Smooth muscle cell (in vitro differentiated cells): ENCODE data around the gene CTSO. TPM values are rescaled to one million over a fixed set of nuclear protein-coding genes. Genes with fewer than 3 reads are reported as not detected.

Source experiments
- DNase-seq: peaks from one replicate; lab custom pipeline; 2025; ENCODE audit not compliant: unreplicated experiment; lab: John Stamatoyannopoulos, UW
- H2AFZ ChIP-seq: fragments of 200-600 bp; sonication (generic); 2 replicates; pipeline ENCODE4 v1.6.0; 2016; ENCODE audit warnings: antibody characterized with exemption, low read depth, mild to moderate bottlenecking
- H3F3A ChIP-seq: fragments of 200-600 bp; sonication (generic); 2 replicates; pipeline ENCODE4 v1.6.0; 2017; ENCODE audit warnings: antibody characterized with exemption, low read depth
- H3K27ac ChIP-seq: fragments of 200-600 bp; sonication (generic); 2 replicates; pipeline ENCODE4 v1.5.1; 2016; ENCODE audit warnings: low read depth, mild to moderate bottlenecking
- H3K27me3 ChIP-seq: fragments of 200-600 bp; sonication (generic); 2 replicates; pipeline ENCODE4 v1.6.1; 2016; ENCODE audit warnings: low read depth, mild to moderate bottlenecking
- H3K36me3 ChIP-seq: fragments of 200-600 bp; sonication (generic); 2 replicates; pipeline ENCODE4 v1.5.1; 2016; ENCODE audit warnings: low read depth
- H3K4me1 ChIP-seq: fragments of 200-600 bp; sonication (generic); 2 replicates; pipeline ENCODE4 v1.5.1; 2016; ENCODE audit warnings: low read depth
- H3K4me2 ChIP-seq: fragments of 200-600 bp; sonication (generic); 2 replicates; pipeline ENCODE4 v1.6.0; 2016; ENCODE audit warnings: mild to moderate bottlenecking
- H3K4me3 ChIP-seq: fragments of 200-600 bp; sonication (generic); 2 replicates; pipeline ENCODE4 v1.5.1; 2016; ENCODE audit warnings: mild to moderate bottlenecking
- H3K79me2 ChIP-seq: fragments of 200-600 bp; sonication (generic); 2 replicates; pipeline ENCODE4 v1.6.0; 2016; ENCODE audit warnings: low read depth, mild to moderate bottlenecking
- H3K9ac ChIP-seq: fragments of 200-600 bp; sonication (generic); 2 replicates; pipeline ENCODE4 v1.6.0; 2016; ENCODE audit warnings: low read depth
- H3K9me3 ChIP-seq: fragments of 200-600 bp; sonication (generic); replicated peaks from 2 replicates; pipeline ENCODE4 v1.5.1; 2016; ENCODE audit warnings: low read depth
- H4K20me1 ChIP-seq: fragments of 200-600 bp; sonication (generic); 2 replicates; pipeline ENCODE4 v1.6.0; 2016; ENCODE audit warnings: low read depth
- CTCF ChIP-seq: fragments of 200-600 bp; sonication (generic); IDR thresholded peaks from 2 replicates; pipeline ENCODE4 v1.5.1; 2017; ENCODE audit warnings: borderline replicate concordance, mild to moderate bottlenecking, antibody characterized with exemption; ENCODE audit not compliant: insufficient read depth, poor library complexity, severe bottlenecking
- WGBS: methylation state at CpG from one replicate; pipeline ENCODE4 v1.1.7; 2016; ENCODE audit warnings: low lambda C conversion rate; 5-methylcytosine and 5-hydroxymethylcytosine counted together
- polyA plus RNA-seq: library from polyadenylated mRNA; unstranded; fragments of >200 nt; fragmentation: Nextera tagmentation; extraction: Ambion mirVana; gene quantifications from 2 replicates; pipeline ENCODE4 v1.2.1, GENCODE V29; 2016
- total RNA-seq: library from RNA; depleted of rRNA; stranded (reverse); fragments of >200 nt; gene quantifications from 2 replicates; pipeline ENCODE4 v1.2.3, GENCODE V29; 2014

The CTSO gene
- total and polyA plus RNA-seq, 2 experiments from 2014 or later, result 15.4 to 19.2 TPM

- DNase-seq, result no peak
Measured at GRCh38 chr4:155973639-155974475, 20.2 kb upstream of the CTSO start.

GRCh38 chr4:155972098-155972497 lies 18.4 kb upstream of the CTSO start:
- WGBS, result 39% methylated on average over 4 of the region's 4 CpGs
- H3K9ac ChIP-seq, result no peak overlapping the region
- DNase-seq, result no peak

More at GRCh38 chr4:155973639-155974475, 20.2 kb upstream of the CTSO start:
- 40% methylated on average over 8 of the region's 8 CpGs for WGBS
- Histone ChIP-seq H3K4me3 (no peak overlapping the region), H2AFZ (peak overlapping the region; percentile 10), H3K27me3 (no peaks in the 10 kb centered on the region), H3K36me3 (no peaks in the 10 kb centered on the region), H3K9me3 (no peaks in the 10 kb centered on the region), H3K9ac (peak overlapping the region; percentile 1), H3K4me2 (peak overlapping the region; percentile 68), H3K79me2 (no peaks in the 10 kb centered on the region), H3K27ac (peak overlapping the region; percentile 60), H3K4me1 (peaks cover 23% of the 10 kb centered on the region), H4K20me1 (no peaks in the 10 kb centered on the region), H3F3A (no peaks in the 10 kb centered on the region)
- TF ChIP-seq CTCF, result no peak

GRCh38 chr4:155966731-155967395 lies 13.2 kb upstream of the CTSO start:
- Histone ChIP-seq H3K27ac (peak overlapping the region; percentile 62), H3K4me2 (peak overlapping the region; percentile 43), H4K20me1 (no peaks in the 10 kb centered on the region), H3F3A (peaks cover 13% of the 10 kb centered on the region), H3K9ac (no peak overlapping the region), H3K79me2 (no peaks in the 10 kb centered on the region), H3K27me3 (no peaks in the 10 kb centered on the region), H3K36me3 (no peaks in the 10 kb centered on the region), H2AFZ (peak overlapping the region; percentile 49), H3K9me3 (no peaks in the 10 kb centered on the region), H3K4me3 (no peak overlapping the region), H3K4me1 (no peaks in the 10 kb centered on the region)
- no peak for DNase-seq
- 25% methylated on average over 3 of the region's 3 CpGs for WGBS
- TF ChIP-seq CTCF, result no peak

More at GRCh38 chr4:155972098-155972497, 18.4 kb upstream of the CTSO start:
- no peak overlapping the region for H3K27ac ChIP-seq
- H4K20me1 ChIP-seq, result no peaks in the 10 kb centered on the region
- peak overlapping the region; percentile 48 for H2AFZ ChIP-seq
- H3F3A ChIP-seq, result peaks cover 9% of the 10 kb centered on the region
- H3K79me2 ChIP-seq, result no peaks in the 10 kb centered on the region
- TF ChIP-seq CTCF, result peak; percentile 32
- H3K4me1 ChIP-seq, result peaks cover 23% of the 10 kb centered on the region
- no peaks in the 10 kb centered on the region for H3K36me3 ChIP-seq
- no peak overlapping the region for H3K4me2 ChIP-seq
- no peak overlapping the region for H3K4me3 ChIP-seq
- no peaks in the 10 kb centered on the region for H3K27me3 ChIP-seq
- H3K9me3 ChIP-seq, result no peaks in the 10 kb centered on the region
